Inflammatory macrophage (primary cell): ENCODE data around the gene PAWR.
"Not testable (repeated sequence)": the region's sequence is repeated elsewhere in the genome, so short reads cannot be mapped to it uniquely, and the experiment has no call there.

Experiments
- DNase-seq, 2 donors: peaks; one replicate each; pipeline ENCODE4 v3.0.0-alpha.2; 2020 to 2022

Gene PAWR

DNA sequence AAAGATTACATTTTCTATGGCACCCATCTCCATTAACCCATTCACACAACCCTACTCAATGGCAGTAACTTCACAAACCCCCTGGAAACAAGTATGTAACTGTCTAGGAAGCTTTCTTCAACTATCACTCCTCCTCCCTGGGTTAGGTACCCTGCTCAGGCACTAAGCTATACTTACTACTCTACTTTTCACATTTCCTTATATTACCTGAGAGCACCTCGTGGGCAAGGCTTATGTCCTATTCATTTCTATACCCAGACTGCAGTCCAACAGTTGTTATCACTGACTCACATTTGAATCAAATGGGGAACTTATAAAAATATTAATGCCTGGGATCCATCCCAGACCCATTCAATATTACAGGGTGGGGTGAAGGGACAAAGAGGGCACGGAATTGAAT is 4.6 kb downstream of the PAWR start:
- no peak for DNase-seq

DNA sequence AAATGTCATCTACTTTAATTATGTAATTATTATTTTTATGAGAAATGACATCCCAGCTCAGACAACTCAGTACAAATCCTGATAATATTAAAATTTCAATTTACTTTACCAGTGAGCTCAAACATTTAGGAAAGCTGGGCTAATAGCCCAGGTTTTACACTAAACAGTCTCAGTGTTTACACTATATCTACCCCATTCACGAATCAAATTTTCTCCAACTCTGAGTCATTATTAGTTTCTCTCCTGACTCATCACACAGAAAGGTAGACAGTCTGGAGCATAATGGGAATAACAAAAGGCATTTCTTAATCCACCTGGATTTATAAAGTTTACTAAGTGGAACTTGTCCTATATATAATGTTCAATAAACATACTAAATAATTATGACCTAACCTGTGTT is 5.7 kb downstream of the PAWR start:
- DNase-seq, result no peak

DNA sequence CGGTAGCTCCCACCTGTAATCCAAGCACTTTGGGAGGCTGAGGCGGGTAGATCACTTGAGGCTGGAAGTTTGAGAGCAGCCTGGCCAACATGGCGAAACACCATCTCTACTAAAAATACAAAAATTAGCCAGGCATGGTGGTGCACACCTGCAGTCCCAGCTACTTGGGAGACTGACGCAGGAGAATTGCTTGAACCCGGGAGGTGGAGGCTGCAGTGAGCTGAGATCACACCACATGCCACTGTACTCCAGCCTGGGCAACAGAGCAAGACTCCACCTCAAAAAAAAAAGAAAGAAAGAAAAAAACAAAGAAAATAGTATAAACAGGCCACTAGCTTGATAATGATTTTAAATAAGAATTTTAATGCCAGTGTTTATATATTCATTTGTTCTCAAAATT is 6.4 kb downstream of the PAWR start:
- DNase-seq, result not testable (repeated sequence)

DNA sequence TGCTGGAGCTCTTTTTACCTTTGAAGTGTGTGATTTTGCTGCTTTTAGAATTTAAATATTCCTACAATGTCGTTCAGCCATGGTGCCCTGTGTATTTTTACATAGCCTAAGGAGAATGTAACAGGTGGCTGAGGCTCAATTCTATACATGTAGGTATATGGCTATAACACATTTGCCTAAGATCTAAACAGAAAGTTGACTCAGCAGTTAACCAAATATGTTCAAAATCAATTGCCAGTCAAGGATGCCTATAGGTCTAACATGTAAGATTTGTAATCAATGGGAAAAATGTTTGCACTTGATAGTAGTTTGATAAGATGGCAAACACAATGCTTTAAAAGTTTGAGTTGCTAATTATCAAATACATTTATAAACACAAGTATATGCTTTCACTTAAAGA is 8.2 kb downstream of the PAWR start:
- DNase-seq, result no peak

DNA sequence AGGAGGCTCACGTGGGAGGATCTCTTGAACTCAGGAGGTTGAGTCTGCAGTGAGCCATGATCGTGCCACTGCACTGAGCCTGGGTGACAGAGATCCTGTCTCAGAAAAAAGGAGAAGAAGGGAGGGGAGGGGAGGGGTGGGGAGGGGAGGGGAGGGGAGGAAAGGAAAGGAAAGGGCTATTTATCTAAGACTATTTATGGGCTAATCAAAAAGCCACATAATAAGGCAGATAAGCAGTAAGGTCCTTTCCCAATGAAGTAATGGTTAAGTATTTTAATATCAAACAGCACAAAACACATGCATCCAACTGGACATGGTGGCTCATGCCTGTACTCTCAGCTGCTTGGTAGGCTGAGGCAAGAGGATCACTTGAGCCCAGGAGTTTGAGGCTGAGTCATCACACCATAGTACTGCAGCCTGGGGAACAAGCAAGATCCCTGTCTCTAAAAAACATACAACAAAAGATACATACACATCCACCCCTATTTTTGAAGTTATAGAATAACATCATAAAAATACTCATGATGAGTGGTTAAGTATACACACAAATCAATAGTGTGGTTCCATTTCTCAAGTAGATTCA is 9.7 kb downstream of the PAWR start:
- no peak for DNase-seq

DNA sequence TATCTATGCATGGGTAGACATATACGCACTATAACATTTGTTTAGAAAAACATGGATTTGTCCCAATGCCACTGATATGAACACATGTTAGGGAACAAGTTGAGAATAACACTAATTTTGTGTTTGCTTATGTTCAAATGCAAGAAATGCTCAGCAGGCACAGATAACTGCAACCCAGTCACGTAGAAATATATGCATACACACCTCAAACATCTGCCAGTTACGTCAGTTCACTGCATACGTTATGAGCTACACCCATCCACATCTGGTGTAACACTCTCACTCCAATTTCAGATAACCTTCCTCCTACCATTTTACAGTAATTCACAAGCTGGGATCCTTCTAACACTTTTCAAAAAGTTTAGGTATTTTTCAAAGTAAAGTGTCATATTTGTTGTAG is 10.7 kb downstream of the PAWR start:
- DNase-seq, result no peak

DNA sequence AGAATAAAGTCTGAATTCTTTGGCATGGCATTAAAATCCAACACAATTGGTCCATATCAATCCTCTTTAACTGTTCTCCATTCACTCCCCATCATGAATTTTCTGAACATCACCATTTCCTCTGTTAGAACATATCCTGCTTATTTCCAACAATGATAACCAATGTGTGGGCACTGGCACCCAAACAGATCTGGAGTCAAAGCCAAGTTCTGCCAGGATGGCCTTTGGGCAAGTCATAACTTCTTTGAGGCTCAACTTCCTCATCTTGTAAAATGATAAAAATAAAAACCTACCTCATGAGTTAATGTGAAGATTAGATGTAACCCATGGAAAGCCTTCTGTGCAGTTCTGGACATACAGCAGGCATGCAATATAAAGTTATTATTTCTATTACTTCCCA is 12.5 kb downstream of the PAWR start:
- DNase-seq, result no peak

DNA sequence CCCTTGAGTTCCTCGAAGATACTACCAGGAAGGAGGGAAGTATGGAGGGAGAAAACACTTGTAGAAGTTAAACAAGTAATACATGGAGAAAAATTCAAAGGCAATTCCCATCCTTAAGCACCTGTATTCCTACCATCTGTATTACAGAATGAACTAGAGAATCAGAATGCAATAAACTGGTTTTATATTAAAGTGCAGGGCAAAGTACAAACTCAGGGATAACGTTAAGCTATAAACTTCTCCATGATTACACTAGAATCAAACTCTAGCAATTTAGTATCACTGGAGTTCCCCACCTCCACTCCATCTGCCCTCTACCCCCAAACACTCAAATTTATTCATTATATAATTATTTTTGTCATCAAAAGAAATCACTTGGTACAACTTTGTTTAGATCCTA is 13.1 kb downstream of the PAWR start:
- no peak for DNase-seq

DNA sequence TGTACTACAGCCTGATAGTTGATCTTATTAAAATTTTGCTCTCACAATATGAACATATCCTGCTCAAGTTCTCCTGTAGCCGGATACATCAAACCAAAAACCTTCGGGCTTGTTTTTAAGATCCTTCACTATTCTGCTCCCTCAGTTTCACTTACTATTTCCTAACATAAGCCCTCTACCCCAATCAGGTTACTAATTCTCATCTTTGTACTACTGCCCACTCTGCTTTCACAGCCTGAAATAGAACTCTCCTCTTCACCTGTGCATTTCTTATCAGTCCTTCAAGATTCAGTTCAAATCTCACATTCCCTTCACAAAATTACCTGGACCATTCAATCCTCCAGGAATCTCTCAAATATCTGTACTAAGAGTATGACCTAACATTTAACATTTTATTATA is 14.2 kb downstream of the PAWR start:
- no peak for DNase-seq

DNA sequence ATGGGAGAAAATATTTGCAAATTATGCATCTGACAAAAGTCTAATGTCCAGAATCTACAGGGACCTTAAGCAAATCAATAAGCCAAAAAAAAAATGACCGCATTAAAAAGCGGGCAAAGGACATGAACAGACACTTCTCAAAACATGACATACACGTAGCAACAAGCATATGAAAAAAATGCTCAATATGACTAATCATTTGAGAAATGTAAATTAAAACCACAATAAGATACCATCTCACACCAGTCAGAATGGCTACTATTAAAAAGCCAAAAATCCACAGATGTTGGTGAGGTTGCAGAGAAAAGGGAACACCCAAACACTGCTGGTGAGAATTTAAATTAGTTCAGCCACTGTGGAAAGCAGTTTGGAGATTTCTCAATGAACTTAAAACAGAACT is 16.1 kb downstream of the PAWR start:
- DNase-seq, result no peak

DNA sequence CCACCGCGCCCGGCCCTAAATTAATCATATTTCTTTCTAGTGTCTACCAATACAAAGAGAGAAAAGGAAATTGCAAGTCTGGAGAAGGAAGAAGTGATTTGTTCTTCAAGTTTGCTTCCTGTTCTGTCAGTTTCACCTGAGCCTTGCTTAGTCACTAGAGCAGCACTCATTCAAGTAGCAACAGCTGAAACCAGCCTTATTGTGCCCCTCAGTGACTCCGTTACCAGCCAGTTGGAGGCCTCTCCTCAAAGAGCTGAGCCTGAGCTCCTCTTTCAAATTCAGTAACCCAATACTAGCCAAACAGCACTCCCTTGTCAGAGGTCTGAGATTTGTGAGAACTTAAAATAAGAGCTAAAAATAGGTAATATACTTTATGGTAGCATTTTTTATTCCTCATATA is 17.4 kb downstream of the PAWR start:
- DNase-seq, result no peak

DNA sequence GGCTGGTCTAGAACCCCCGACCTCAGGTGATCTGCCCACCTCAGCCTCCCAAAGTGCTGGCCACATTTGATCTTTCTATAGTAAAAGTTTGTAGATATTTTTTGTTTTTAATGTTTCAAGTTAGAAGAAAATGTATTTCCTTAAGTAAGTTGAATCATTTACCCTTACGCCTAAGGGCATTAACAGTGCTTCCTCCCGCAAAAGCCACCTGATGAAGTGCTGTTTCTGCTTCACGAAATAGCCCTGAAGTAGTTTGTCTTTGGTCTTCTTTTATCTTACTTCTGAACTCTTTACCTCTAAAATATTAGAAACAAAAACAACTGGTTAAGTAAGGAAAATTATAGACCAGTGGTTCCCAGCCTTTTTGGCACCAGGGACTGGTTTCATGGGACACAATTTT is 22.7 kb downstream of the PAWR start:
- DNase-seq, result no peak

DNA sequence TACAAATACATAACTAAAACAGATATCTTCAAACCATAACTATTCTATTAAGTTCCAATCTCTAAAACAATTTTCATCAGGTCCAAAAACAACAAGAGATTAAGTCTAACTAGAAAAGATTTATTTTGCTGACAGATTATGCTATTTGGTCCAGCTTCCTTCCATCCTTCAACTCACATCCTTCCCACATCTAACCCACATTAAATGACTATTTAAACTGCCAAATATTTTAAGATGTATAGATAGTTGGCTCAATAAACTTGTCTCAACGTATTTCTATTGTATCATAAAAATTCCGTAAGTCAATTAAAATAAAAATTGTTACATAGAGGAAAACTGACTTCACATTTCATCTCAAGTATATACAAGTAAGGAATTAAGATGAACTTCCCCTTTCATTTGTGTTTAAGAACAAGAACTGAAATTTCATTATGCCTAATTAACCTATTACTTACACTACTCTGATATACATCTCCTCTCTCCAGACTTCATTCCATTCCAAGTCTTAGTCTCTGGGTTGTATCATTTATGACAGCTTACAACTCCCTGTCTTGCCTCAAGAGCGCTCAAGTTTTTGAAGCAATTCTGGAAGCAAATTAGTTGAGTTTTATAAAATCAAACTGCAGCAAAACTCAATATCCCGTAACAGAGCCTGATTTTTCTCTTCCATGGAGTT is 25.4 kb downstream of the PAWR start:
- DNase-seq, result no peak

DNA sequence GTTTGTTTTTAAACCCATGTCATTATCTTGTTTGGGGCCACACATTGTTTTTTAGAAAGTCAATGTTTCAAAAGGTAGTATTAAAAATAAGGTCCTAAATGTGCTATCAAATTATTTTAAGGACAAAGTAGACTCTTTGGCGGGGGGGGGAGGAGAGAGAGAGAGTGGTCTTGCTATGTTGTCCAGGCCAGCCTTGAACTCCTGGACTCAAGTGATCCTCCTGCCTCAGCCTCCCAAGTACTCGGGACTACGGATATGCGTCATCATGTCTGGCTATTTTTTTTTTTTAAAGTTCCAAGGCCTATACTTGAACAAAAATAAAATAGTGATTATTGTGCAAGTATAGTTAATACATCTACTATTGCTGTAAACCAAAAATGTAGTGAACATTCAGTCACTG is 26.2 kb downstream of the PAWR start:
- DNase-seq, result no peak

DNA sequence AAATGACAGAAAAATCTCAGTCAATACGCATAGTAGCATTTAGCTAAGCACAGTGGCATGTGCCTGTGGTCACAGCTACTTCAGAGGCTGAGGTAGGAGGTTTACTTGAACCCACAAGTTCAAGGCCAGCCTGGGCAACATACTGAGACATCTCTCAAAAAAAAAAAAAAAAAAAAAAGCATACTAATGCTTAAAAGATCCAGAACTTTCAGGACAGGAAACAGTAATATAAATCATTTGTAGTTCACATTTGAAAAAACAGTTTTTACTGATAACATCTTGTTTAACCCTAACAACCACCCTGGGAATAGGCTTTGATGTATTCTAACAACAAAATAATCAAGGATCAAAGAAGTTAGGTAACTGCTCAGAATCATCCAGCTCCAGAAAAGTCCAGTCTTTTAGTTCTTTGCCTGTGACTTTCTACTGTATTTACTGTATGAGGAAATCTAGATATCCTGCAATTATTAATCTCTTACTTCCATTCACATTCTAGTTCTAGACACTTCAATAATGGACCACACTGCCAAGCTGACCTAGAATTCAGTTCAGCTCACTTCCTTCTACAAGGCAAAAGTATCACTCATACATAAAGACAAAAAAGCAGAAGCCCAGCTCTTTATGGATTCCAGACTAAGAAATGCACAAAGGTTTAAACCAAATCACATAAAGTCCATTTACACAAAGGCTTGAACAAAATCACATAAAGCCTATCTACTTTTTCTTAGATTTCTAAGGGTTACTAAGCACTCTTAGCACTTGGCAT is 28.5 kb downstream of the PAWR start:
- DNase-seq, result no peak

DNA sequence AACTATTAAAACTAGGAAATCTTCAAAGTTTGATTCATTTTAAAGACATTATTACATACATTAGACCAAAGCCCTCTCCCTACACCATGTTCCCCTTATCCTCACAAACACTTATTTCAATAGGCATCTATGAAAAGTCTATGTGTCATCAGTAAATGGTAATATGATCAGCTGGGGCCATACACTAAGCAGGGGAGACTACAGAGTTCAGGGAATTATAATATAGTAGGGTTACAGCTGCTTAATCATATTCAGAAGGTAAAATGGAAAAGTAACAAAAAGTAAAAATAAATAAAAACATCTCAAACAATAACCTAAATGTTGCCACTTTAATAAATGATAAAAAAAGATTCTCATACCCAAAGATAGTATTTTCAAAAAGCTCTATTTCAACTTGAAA is 29.1 kb downstream of the PAWR start:
- no peak for DNase-seq

DNA sequence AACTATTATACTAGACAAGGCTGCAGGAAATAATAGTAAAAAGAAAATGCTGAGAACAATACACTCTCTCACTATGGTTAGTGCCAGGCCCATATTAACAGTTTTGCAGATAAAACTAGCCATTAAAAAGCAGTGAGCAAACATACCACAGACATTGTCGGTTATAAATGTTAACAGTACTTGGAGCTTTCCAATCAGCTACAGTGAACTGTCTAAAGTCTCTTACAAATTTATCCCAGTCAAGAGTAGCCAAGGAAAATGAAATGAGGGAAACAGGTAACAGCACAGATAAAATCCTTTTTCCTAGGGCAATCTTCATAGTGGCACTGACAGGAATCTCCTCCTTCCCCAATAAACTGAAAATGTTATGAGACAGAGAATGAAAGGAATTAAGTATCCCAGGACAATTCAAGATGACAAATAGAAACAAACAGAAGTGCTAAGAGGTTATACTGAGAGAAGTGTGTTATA is 30.8 kb downstream of the PAWR start:
- DNase-seq, result no peak

DNA sequence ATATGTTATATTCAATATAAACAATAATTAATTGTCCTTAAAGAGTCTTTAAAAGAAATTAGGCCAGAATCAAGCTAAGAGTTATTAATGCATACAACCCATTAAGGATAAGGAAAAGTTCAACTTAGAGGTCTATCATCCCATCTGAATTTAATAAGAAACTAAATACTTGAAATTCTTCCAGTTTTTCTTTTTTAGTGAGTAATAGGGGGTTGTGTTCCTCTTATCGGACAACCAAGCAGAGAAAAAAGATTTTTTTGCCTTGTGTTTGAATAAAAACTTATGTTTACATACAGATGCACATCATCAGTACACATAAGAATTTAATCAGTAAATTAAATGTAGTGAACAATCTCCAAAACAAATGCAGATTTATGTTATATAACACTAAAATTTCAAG is 32.5 kb downstream of the PAWR start:
- no peak for DNase-seq

DNA sequence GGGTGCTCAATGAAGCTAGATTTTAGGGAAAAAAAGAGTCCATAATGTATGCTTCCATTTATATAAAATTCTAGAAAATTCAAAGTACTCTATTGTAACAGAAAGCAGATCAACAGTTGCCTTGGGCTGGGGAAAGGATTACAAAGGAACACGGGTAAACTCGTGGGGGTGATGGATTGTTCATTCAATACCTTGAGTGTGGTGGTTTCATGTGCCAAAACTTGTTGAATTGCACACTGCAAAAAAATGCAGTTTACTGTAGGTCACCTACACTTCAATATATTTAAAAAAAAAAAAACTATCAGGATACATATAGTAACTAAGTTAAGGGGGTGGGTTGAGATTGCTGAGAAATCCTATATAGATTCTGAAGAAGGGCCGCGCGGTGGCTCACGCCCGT is 33.6 kb downstream of the PAWR start:
- DNase-seq, result no peak

DNA sequence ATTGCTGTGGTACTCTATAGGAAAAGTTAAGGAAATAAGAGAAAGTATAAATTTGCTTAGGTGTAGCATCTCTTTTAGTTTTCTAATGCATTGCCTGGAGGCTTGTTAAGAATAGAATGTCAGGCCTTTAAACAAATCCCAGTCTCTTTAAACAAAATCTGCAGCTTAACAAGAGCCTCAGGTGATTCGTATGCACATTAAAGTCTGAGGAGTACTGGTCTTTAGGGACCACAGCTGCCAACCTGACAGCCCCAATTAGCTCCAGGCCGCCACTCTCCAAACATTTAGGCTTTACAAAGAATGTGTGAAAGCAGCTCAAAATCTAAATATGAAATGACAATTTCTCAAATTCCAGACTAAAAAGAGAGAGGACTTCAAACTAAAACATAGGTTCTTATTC is 35.7 kb downstream of the PAWR start:
- no peak for DNase-seq

DNA sequence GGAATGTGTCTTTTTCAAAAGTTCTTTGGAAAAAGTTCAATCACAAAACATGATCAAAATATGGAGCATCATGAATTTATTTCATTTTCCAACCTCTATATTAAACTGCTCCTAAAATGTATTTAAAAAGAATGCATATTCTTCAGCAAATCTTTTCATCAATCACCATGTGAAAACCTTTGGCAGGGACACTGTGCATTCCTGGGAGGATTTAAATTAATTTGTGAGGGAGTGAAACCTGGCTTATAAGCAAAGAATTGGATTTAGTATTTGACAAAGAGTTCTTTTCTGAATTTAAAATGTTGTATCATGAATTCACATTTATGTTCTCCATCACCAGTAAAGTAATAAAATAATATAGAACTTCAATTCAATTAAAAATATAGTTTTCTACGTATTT is 38.2 kb downstream of the PAWR start:
- DNase-seq, result no peak

DNA sequence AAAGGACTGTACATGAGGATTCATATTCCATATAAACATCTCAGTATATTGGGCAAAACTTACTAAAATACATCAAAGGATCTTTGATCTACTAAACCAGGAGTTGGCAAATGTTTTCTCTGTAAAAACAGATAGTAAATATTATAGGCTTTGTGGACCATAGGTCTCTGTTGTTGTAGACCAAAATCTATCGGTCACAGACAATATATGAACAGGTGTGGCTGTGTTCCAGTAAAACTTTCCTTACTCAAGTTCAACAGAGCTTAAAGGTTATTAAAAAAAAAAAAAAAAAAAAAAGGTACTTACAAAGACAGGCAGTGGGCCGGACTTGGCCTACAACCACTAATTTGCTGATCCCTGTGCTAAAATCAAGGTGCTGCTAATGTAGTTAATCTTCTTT is 40.3 kb downstream of the PAWR start:
- no peak for DNase-seq

DNA sequence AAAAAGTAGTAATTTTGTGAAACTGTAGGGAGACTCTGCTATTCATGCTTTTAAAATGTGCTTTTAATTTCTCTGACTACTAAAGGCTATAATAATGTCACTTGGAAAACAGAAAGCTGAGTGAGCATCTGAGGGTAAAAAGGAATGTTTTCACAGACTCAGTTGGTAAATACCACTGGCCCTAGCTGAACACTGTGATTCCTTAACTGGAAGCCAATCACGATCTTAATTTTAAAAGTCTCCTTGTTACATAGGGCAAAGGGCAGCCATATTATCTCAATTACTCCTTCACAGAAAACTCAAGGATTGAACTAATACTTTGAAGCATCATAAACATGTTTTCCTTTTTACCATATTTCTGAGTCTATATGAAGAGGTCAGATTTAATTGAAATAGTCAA is 41.9 kb downstream of the PAWR start:
- DNase-seq, result no peak

DNA sequence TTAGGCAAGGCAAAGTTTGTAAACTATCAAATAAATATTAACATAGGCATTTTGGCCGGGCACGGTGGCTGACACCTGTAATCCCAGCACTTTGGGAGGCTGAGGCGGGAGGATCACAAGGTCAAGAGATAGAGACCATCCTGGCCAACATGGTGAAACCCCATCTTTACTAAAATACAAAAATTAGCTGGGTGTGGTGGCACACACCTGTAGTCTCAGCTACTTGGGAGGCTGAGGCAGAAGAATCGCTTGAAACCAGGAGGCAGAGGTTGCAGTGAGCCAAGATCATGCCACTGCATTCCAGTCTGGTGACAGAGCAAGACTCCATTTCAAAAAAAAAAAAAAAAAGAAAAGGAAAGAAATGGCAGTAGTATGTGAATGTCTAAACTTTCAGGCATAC is 43.9 kb downstream of the PAWR start:
- DNase-seq, result not testable (repeated sequence)
